Vagina (tissue), 2 donors: ENCODE measurements around the gene H1-8. TPM values are rescaled to one million over a fixed set of nuclear protein-coding genes. Genes with fewer than 3 reads are reported as not detected.

Experiments used
- DNase-seq, 2 donors: peaks; one replicate each; pipeline ENCODE4 v3.0.0-alpha.2; 2017; ENCODE audit errors: extremely low spot score in 2 of 2
- H3K27ac ChIP-seq: fragments of 200-600 bp; sonication (generic); one replicate; pipeline ENCODE4 v1.5.1; 2019
- H3K27me3 ChIP-seq: fragments of 200-600 bp; sonication (generic); one replicate; pipeline ENCODE4 v1.5.1; 2019
- H3K36me3 ChIP-seq, 2 donors: fragments of 200-600 bp; sonication (generic); one replicate each; pipeline ENCODE4 v1.5.1; 2017 to 2019
- H3K4me1 ChIP-seq: fragments of 200-600 bp; sonication (generic); one replicate; pipeline ENCODE4 v1.5.1; 2019
- H3K4me3 ChIP-seq, 2 donors: fragments of 200-600 bp; sonication (generic); 1 replicate in 1 of 2; 2 replicates in 1 of 2; pipeline ENCODE4 v1.5.1; 2016 to 2019
- H3K9me3 ChIP-seq: fragments of 200-600 bp; sonication (generic); one replicate; pipeline ENCODE4 v1.5.1; 2019
- CTCF ChIP-seq, 3 experiments: fragments of 450-650 bp in 2 of 3; fragments of 200-600 bp in 1 of 3; sonication (generic) in 1 of 3; IDR thresholded peaks; one replicate each; pipeline ENCODE4 v1.5.1; 2017 to 2019; ENCODE audit warnings: antibody characterized with exemption in 3 of 3, mild to moderate bottlenecking in 2 of 3, moderate library complexity in 2 of 3
- POLR2A ChIP-seq, 2 donors: fragments of 450-650 bp; IDR thresholded peaks; one replicate each; pipeline ENCODE4 v1.6.1; 2017; ENCODE audit warnings: antibody characterized with exemption in 2 of 2, mild to moderate bottlenecking in 2 of 2, moderate library complexity in 2 of 2
- POLR2AphosphoS5 ChIP-seq, 2 donors: sonication (generic); formaldehyde crosslinking; IDR thresholded peaks; one replicate each; pipeline ENCODE4 v1.9.0; 2017; ENCODE audit warnings: antibody characterized with exemption in 2 of 2, mild to moderate bottlenecking in 2 of 2, low read depth in 1 of 2; ENCODE audit not compliant: insufficient read depth in 1 of 2
- intact Hi-C: fragments of 100-400 bp; cut with DNase I; formaldehyde crosslinking; loops from one replicate; pipeline ENCODE4 v1.15.1; 2023
- total RNA-seq: library from RNA; depleted of rRNA; stranded (reverse); fragments of >200 nt; gene quantifications from one replicate; pipeline ENCODE4 v1.2.3, GENCODE V29; 2016

The H1-8 gene
- total RNA-seq, 1 donor from 2014 or later = not detected

DNA sequence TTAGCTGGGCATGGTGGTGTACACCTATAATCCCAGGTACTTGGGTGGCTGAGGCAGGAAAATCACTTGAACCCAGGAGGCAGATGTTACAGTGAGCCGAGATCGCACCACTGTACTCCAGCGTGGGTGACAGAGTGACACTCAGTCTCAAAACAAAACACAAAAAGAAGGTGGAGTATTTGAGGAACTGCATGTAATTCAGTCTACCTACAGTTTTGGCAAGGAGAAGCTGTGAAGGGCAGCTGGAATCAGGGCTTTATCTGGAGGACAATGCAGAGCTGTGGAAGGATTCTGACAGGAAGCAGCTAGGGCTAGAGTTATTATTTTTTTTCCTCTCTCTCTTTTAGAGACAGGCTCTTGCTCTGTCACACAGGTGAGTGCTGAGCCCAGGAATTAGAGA, 6.8 kb downstream of the H1-8 start:
- no peaks in the 10 kb centered on the region for H3K27me3 ChIP-seq
- intact Hi-C loops = no loop called here
- H3K36me3 ChIP-seq = no peaks in the 10 kb centered on the region
- no peak overlapping the region for H3K4me3 ChIP-seq
- DNase-seq = no peak
- no peak overlapping the region for H3K27ac ChIP-seq
- peaks cover 25% of the 10 kb centered on the region for H3K4me1 ChIP-seq
- TF ChIP-seq CTCF (IDR thresholded peaks at IDR 0.05) = no peak
- no peak for TF ChIP-seq POLR2AphosphoS5 (IDR thresholded peaks at IDR 0.05; ENCODE audit: insufficient read depth in 1 of 2, low read depth in 1 of 2)
- no peak for TF ChIP-seq POLR2A (IDR thresholded peaks at IDR 0.05)
- no peaks in the 10 kb centered on the region for H3K9me3 ChIP-seq

GRCh38 chr3:129552287-129553050, 9.5 kb downstream of the H1-8 start:
- intact Hi-C loops = no loop called here
- no peak for DNase-seq

GRCh38 chr3:129553171-129553570, 10.2 kb downstream of the H1-8 start:
- peaks cover 0 to 14% of the 10 kb centered on the region in 2 donors for H3K36me3 ChIP-seq
- TF ChIP-seq CTCF (IDR thresholded peaks at IDR 0.05) (no peak), POLR2AphosphoS5 (IDR thresholded peaks at IDR 0.05; ENCODE audit: insufficient read depth in 1 of 2, low read depth in 1 of 2) (no peak), POLR2A (IDR thresholded peaks at IDR 0.05) (no peak)
- DNase-seq = no peak
- H3K27me3 ChIP-seq = no peaks in the 10 kb centered on the region
- H3K27ac ChIP-seq = peak overlapping the region; percentile 13
- no peak overlapping the region for H3K4me3 ChIP-seq
- intact Hi-C loops = no loop called here
- peaks cover 59% of the 10 kb centered on the region for H3K4me1 ChIP-seq
- no peaks in the 10 kb centered on the region for H3K9me3 ChIP-seq

More at GRCh38 chr3:129552287-129553050, 9.5 kb downstream of the H1-8 start:
- Histone ChIP-seq H3K36me3 (peaks cover 0 to 14% of the 10 kb centered on the region in 2 donors), H3K4me3 (no peak overlapping the region), H3K27ac (peak overlapping the region; percentile 13), H3K4me1 (peaks cover 52% of the 10 kb centered on the region), H3K27me3 (no peaks in the 10 kb centered on the region), H3K9me3 (no peaks in the 10 kb centered on the region)
- TF ChIP-seq CTCF (IDR thresholded peaks at IDR 0.05) (no peak), POLR2A (IDR thresholded peaks at IDR 0.05) (no peak), POLR2AphosphoS5 (IDR thresholded peaks at IDR 0.05; ENCODE audit: insufficient read depth in 1 of 2, low read depth in 1 of 2) (no peak)

- no peak overlapping the region for H3K4me3 ChIP-seq
- DNase-seq = no peak
- H3K27ac ChIP-seq = no peak overlapping the region
- no peaks in the 10 kb centered on the region for H3K27me3 ChIP-seq
- intact Hi-C loops = no loop called here
- peaks cover 64% of the 10 kb centered on the region for H3K4me1 ChIP-seq
- H3K36me3 ChIP-seq = peaks cover 0 to 15% of the 10 kb centered on the region in 2 donors
- TF ChIP-seq CTCF (IDR thresholded peaks at IDR 0.05) (no peak), POLR2A (IDR thresholded peaks at IDR 0.05) (no peak), POLR2AphosphoS5 (IDR thresholded peaks at IDR 0.05; ENCODE audit: insufficient read depth in 1 of 2, low read depth in 1 of 2) (no peak)
- H3K9me3 ChIP-seq = no peaks in the 10 kb centered on the region
Measured at GRCh38 chr3:129553719-129554118, 10.7 kb downstream of the H1-8 start.
